Activated CD4-positive, alpha-beta T cell treated with anti-CD3 and anti-CD28 coated beads, Interleukin-2, amount 50 U/mL, for 4 hours (primary cell): ENCODE data around the gene KIAA0319L.

Experiments
- DNase-seq, 2 experiments: peaks; one replicate each; pipeline ENCODE4 v3.0.0-alpha.2; 2020

Gene KIAA0319L

DNA sequence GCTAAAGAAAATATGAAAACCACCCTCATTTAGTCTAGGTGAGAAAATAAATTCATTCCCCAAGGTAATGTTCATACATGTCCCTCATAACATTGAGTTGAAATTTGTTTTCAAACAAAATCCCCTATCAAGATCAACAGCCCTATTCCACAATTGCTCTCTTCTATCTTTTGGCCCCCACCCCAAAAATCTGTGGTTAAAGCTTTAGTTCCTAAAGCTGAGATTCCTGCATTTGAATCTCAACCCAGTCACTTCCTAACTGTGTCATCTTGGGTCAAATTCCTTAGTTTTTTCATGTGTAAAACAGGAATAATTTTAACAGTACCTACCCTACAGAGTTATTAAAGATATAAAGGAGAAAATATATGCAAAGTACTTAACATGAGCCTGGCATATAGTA is 22.0 kb downstream of the KIAA0319L start:
- DNase-seq: no peak

DNA sequence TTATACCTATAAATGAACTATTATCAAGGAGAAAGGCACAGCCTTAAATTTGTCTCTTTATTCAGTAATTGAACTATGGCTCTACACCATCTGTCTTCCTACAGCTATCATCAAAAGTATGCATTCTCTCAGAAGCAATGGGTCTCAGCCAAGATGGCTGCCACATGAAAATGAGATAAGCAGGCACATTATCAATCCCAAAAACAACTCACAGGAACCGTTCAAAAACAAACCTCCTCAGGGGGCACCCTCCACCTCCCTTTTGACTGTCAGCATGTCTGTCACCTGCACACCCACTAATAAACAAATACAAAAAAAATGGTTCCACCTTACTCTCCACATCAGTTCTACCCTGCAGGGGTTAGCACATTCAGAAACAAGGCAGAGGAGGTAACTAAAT is 23.6 kb downstream of the KIAA0319L start:
- DNase-seq: no peak

DNA sequence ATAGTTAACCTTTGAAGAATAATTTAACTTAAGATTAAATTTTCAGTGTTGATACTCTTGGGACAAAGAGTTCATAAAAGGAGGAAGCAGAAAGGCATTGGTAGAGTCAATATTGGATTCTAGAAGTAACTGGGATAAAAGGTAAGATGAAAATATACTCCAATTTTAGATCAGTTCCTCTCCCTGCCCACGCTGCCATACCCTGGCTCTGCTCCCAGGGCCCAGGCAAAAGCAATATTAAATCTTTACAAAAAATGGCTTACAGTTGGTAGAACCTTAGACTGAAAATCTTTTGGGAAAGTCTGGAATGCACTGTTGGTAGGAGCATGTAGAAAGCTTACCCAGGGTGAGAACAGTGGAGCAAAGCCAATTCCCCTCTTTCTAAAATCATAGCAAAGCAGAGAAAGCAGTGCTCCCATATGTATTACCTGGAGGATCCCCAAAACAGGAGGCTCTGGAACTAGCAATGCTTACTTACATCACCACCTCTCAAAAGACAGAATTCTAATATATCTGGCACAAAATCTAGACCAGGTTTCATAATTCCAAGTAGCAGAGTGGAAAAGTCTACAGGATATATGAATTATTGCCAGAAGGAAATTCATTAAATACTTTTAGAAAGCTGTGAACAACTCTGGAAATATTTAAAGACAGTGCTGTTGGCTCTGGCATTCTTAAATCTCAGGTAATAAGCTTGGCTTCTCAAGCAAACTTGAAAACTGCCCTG is 24.5 kb downstream of the KIAA0319L start:
- no peak for DNase-seq

DNA sequence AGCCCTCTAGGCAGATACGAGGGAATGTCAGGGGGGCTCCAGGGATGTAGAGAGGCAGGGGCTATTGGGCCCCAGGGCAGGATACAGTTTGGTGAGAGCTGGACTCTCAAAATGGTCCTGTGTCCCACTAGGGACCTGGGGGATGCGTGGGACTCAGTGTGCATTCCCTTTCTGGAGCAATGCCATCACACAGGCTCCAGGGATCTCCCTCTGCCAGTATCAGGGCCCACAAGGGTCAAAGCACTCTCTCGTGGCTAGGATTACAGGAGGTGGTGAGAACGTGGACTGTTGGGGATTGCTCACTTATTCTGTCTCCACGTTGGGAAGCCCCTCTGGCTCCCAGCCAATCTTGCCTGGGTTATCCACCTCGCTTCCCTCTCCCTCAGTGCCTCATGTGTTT is 25.8 kb downstream of the KIAA0319L start:
- DNase-seq: no peak

DNA sequence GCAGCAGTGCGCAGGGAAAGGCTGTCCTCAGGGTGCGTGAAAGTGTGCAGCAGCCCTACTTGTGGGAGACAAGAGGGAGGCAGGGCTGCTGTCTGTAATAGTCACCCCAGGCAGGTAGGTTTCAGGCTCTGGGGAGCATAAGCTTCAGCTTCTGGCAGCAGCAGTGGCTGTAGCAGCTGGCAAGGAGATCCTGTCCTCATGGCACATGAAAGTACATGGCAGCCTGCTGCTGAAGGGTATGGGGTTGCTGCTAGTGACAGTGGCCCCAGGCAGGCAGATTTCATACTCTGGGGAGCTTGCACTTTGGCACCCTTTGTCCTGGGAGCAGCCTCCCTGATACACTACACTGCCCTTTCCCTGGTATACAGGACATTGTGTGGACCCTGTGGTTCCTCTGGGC is 26.3 kb downstream of the KIAA0319L start:
- DNase-seq: no peak

DNA sequence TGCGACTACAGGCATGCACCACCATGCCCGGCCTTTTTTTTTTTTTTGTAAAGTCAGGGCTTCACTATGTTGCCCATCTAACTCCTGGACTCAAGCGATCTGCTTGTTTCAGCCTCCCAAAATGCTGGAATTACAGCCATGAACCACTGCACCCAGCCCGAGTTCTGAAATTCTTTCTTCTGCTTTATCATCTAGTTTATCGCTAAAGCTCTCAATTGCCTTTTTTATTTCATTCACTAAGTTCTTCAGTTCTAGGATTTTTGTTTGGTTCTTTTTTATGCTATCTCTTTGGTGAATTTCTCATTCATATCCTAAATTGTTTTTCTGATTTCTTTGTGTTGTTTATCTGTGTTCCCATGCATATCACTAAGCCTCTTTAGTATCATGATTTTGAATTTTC is 27.0 kb downstream of the KIAA0319L start:
- no peak for DNase-seq

DNA sequence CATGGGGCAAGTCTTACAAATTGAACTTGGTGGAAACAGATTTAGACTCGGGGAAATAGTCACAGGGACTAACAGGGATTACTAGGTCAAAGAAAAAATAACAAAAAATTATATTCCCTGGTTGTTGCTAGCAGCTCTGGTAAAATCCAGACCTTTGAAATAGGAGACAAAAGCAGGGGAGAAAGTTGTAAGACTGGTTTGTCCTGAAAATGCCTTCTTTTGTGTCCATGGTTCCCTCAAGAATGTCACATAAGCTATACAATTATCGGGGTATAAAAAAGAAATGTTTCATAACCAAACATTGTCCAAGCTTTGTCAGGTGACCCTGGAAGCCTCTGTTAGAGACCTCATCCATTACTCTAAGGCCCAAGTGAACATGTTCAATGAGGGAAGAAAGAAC is 33.1 kb downstream of the KIAA0319L start:
- no peak for DNase-seq

DNA sequence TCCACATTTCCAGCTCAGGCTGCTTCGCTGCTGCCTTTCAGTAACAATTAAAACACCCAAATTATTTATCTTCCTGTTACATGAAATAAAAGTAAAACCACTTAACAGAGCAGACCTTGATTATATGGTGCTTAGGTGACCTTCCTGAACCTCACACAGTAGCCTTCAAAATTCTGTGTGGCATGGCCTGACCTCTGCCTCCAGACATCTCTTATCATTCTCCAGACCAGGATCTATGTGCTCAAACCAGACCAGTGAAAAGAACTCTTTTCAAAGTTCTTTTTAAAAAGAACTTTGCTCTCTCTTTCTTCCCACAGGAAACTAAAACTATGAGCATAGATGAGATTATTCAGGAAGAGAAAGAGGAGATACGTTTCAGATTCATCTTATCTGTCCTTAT is 37.8 kb downstream of the KIAA0319L start:
- no peak for DNase-seq

DNA sequence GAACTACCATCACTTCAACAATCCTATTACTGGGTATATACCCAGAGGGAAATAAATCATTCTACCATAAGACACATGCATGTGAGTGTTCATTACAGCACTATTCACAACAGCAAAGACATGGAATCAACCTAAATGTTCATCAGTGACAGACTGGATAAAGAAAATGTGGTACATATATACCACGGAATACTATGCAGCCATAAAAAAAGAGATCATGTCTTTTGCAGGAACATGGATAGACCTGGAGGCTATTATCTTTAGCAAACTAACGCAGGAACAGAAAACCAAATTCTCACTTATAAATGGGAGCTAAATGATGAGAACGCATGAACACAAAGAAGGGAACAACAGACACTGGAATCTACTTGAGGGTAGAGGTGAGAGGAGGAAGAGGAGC is 39.0 kb downstream of the KIAA0319L start:
- DNase-seq: no peak

DNA sequence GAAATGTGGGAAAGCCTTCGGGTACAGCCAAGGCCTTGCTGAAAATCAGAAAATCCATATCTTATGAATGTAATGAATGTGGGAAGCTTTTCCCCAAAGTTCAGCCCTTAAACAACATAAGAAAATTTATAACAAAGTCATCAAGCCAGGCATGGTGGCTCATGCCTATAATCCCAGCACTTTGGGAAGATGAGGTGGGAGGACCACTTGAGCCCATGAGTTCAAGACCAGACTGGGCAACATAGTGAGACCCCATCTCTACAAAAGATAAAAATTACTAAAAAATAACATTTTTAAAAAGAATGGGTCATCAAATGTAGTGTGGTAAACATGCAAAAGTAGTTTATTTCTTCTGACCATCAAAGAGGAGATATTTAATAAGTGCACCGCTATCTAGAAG is 45.9 kb downstream of the KIAA0319L start:
- no peak for DNase-seq

DNA sequence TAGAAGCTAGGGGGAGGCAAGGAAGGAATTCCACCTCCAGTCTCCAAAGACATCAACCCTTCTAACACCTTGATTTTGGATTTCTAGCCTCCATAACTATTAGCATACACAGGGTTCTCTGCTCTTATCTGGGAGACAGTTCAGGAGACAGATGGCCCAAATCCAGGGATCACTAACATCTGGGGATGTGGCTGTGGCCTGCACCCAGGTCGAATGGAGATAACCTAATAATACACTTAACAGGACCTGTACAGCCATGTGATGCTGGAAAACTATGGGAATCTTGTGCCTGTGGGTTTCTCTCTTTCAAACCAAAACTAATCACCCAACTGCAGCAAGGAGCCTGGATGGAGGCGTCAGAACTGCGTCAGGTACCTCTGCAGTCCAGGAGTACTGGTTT is 47.6 kb downstream of the KIAA0319L start:
- DNase-seq: no peak

DNA sequence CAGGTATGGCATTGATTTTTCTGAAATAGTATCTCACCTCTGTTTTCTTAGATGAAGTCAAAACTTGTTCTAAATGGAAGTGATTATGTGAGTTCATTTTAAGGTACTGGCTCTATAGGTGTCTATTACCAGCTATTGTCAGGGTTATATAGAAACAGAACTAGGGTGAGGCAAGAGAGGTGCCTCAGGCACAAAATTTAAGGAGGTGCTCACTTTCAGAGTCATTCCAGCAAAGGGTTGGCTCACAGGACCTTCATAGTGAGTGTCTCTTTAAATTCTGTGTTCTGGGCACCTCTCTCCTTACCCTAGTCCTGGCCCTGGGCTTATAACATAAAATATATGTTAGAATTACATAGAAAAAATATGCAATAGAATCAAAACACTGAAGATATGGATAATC is 49.3 kb downstream of the KIAA0319L start:
- DNase-seq: no peak

DNA sequence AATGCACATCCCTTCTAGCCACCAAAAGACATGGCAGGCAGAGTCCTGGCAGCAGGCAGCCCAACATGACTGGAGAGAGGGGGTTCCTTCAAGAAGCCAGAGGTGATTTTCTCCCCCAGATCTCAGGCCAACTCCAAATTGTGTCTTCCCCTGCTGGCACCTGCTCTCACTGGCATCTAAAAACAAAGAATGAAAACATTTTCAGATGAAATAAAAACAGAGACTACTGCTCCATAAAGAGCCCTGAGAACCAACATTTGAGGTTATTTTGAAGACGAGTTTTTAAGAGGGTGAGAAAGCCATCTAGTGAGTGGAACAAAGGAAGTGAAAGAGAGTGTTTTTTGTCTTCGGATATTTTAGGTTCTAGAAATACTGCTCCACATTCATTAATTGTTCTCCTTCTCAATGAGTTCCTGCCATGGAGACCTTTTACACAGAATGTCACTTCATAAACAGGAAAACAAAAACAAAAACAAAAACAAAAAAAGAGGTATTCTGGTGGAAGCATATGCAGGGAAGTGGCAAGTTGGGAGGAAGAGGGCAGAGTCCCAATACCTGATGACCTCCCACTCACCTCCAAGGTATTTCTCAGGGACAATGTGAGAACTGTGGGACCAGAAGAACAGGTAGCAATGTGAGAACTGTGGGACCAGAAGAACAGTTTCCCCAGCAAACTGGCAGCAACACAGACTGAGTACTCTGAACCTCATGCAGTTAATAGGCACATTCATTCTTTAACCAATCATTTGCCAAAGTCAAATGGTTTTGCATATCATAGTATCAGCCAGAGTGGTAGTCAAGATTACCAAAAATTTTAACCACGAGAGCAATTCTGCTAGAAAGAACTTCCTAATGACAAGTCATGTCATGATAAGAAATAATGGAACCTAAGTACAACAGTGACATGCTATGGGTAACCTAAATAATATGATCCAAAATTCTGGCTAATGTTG is 50.0 kb downstream of the KIAA0319L start:
- no peak for DNase-seq

DNA sequence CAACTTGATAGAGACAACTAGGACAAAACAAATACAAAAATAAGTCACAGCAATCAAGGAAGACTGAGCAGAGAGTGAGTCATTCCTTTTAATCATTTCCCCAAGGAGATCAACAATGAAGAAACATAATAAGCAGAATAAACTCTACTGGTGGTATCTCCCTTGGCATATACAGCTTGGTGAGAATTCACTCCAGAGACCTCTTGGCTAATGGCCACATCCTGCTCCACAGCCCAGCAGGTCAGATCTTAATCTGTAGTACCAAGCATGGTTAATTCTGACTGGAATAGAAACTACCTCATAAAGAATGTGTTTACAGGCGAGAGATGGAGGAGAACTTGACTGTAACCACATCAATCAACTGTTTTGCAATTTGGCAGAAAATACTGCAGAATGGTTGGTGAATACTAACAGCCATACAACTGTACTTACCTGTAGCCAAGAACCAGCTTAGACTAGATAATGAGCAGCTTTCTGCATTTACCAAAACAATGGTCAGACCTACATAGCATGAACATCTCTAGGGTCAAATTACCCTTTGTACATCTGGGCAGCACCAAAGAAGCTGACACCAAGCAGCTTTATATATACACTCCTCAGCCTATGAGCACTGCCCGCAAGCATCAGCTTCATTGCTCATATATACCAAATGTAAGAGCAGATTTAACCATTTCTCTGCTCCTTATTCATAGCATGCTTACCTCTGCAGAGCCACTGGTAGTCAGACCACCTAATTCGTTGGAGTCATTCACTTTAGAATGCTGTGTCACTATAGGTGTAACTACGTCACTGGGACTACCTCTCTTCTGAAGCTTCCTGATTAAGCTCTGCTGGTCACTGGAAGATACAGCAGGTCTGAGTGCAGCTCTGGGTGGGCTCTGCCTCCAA is 51.0 kb downstream of the KIAA0319L start:
- DNase-seq: peak; percentile 9 to 14

DNA sequence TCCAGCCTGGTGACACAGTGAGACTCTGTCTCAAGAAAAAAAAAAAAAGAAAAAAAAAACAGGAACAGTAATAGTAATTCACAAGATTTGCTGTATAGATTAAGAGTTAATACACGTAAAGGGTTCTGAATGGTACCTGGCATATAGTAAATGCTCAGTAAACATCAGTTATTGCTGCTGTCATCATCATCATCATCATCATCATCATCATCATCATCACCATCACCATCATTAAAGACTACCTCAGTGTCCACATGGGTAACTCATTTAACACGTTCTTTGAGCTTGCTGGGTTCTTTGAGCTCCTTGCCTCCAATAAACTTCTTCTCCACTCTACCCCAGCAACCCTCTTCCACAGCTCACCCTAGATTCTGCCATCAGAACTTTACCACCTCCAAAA is 55.0 kb downstream of the KIAA0319L start:
- no peak for DNase-seq

DNA sequence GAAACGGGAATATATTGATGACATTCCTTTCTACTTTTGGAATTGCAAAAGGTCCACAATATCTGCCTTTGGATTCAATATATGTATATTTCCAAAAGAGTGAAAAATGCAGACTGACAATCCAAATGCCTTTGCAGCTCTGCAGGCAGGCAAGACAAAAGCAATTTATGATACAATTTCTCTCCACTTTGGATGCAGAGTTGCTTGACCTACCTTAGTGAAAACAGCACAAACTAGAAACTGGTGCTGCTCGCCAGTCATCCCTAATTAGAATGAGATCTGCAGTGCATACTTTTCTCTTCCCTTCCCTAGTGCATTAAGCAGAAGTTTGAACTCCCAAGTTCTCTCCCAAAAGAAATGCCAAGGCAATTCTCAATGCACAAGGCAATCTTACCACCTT is 56.8 kb downstream of the KIAA0319L start:
- no peak for DNase-seq

DNA sequence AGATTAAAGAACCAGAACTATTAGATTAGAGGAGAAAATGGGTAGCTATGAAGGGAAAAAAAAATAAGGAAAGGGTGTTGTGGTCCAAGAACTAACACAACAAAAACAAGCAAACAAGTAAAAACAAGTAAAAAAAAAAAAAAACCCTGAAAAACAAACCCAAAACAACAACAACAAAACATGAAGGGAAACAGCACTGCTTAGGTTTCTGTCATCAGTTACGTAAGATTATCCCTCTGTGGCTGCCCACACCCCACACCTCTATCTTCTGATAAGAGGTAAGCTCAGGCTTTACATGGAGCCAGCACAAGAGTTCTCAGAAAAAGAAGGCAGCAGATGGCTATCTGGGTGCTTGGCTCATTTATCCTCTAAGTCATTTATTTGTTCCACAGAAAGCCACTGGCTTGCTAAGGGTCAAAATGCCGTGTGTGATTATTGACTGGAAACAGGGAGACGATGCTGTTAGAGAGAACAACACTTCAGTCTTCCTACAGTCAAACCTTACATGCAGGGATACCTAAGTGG is 57.5 kb downstream of the KIAA0319L start:
- peak in 1 of 2 experiments; percentile 7 for DNase-seq

DNA sequence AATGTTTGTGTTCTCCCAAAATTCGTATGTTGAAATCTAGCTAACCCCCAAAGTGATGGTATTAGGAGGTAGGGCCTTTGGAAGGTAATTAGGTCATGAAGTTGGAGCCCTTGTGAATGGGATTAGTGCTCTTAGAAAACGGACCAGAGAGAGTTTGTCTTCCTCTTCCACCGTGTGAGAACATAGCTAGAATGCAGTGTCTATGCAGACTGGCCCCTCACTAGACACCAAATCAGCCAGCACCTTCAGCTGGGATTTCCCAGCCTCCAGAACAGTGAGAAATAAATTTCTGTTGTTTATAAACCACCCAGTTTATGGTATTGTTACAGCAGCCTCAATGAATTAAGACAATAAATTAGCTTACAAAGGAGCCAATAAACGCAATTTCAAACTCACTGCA is 58.0 kb downstream of the KIAA0319L start:
- no peak for DNase-seq

DNA sequence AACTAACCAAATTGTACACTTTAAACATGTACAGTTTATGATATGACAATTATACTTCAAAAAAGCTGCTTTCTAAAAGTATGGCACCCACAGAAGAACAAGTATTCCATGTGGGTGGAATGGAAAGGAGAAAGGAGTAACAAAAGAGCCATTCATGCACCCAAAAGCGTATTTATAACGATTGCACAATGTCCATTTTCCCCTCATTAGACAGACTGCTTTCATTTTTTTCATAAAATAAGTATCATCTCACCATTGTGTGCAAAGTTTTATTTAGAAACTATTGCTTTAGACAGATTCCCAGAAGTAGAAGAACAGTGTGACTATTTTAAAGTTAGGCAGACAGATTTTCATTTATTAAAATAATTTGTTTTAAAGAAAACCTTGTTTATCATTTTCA is 59.6 kb downstream of the KIAA0319L start:
- DNase-seq: no peak

DNA sequence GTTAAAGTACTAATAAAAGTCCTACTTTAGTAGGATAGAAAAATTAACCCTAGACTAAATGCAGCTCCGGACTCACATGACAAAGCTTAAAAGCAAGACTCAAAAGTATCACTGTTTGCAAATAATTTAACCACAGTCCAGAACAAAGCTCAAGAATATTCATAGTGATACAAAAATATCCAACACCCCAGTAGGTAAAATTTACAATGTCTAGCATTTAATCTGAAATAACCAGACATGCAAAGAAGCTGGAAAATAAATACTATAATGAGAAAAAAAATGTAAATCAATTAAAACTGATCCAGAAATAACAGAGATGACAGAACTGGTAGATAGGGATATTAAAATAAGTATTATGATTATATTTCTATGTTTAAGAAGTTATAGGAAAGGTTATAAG is 67.0 kb downstream of the KIAA0319L start:
- no peak for DNase-seq

DNA sequence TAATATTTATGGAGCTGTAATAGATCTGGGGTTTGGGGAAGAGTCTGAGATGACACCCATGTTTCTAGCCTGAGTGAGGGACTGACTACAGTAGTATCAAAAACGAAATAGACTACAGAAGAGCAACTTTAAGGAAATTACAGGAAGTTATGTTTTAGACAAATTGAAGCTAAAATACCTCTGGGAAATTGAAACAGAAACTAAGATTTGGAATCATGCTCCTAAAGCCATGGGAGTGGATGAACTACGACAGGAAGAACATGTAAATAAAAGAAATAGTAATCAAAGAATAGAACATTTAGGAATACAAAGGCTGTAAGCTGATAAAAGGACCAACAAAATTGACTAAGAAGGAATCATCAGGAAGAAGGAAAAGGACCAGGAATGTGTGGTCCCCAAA is 68.9 kb downstream of the KIAA0319L start:
- DNase-seq: no peak

DNA sequence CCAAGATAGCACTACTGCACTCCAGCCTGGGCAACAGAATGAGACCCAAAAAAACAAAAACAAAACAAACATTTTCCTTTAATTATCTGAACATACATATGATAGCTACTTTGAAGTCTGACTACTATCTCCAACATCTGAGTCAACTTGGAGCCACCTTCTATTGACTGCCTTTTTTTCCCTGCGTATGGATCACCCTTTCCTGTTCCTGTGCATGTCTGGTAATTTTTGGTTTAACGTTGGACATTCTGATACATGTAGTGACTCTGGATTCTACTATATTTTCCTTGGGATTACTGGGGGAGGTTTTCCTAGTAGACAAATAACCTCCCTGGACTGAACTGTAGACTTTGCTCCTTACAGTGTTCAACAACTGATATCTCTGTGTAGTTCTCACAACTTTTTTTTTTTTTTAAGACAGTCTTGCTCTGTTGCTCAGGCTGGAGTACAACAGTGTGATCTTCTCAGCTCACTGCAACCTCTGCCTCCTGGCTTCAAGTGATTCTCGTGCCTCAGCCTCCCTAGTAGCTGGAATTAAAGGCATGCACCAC is 70.3 kb downstream of the KIAA0319L start:
- no peak for DNase-seq

DNA sequence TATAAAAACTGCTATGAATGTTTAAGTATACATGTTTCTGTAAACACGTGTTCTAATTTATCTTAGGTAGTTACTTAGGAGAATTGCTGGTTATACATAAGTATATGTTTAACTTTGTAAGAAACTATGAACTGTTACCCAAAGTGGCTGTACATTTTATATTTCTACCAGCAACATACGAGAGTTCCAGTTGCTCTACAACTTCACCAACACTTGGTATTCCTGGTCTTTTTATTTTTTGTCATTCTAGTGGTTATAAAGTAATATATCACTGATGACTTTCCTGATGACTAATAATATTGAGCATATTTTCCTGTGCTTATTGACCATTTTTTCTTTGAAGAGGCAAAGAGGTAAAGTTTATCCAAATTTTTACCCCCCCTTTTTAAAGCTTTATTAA is 76.0 kb downstream of the KIAA0319L start:
- no peak for DNase-seq
